ENCODE measurements around the gene MAK.
"Not testable (repeated sequence)": the region's sequence is repeated elsewhere in the genome, so short reads cannot be mapped to it uniquely, and the experiment has no call there.

Gene MAK

GRCh38 chr6:10722820-10723566, 115.3 kb downstream of the MAK start, which contains the start of gene TMEM14C:
TMEM14C (plus strand) TSS chr6:10723070; CDS start chr6:10724614, 1,544 bp downstream.
- peak; percentile 98 for DNase-seq (ENCODE audit: low spot score)

- DNase-seq (ENCODE audit: low spot score) = no peak
Measured at GRCh38 chr6:10722570-10722819, 115.8 kb downstream of the MAK start.

GRCh38 chr6:10721850-10722569, 116.3 kb downstream of the MAK start:
- DNase-seq (ENCODE audit: low spot score) = no peak

- DNase-seq (ENCODE audit: low spot score) = not testable (repeated sequence)
Measured at GRCh38 chr6:10720960-10721849, 117.1 kb downstream of the MAK start.

- peak; percentile 45 for DNase-seq (ENCODE audit: low spot score)
Measured at GRCh38 chr6:10720265-10720959, 117.9 kb downstream of the MAK start.

- no peak for DNase-seq (ENCODE audit: low spot score)
Measured at GRCh38 chr6:10719964-10720264, 118.4 kb downstream of the MAK start.

- DNase-seq (ENCODE audit: low spot score) = peak; percentile 27
Measured at GRCh38 chr6:10719296-10719963, 118.9 kb downstream of the MAK start.

- DNase-seq (ENCODE audit: low spot score) = no peak
Measured at GRCh38 chr6:10713962-10714361, 124.4 kb downstream of the MAK start.

Measured in kidney tubule cell (primary cell).